ENCODE measurements around the gene CASKIN1.
A peak's percentile ranks its signal among the peaks of the same experiment; 100 is the strongest.

DNA sequence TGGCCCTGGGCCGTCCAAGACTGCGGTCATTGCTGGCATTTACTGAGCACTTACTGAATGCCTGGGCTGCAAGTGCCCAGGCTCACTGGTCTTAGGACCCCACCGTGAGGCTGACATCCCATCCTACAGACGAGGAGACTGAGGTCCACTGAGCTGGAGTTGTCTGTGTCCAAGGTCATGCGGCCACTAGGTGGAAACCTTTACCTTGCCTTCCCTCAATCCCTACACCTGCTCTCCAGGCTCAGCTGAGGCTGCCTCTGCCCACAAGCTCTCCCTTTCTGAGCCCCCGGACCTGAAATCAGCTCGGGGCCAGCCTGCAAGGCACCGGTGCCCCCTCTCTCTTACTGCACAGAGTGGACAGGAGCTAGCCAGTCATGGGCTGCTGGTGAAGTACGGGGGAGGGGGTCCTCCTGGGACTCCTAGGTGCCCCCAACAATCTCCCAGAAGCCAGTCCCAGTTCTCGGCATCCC is 1.5 kb downstream of the CASKIN1 start:
- TF ChIP-seq CTCF (optimal IDR thresholded peaks at IDR 0.05 in 1 of 3, IDR thresholded peaks at IDR 0.05 in 1 of 3, conservative IDR thresholded peaks at IDR 0.05 in 1 of 3; ENCODE audit: extremely low read depth in 1 of 3, insufficient read depth in 2 of 3, low read length in 3 of 3) (peak; percentile 74 to 91 (median 76)), EZH2 (IDR thresholded peaks at IDR 0.05; ENCODE audit: low read length) (no peak)

Data from keratinocyte (primary cell).